Mucosa of stomach (tissue), 1 donor: ENCODE results near the gene ADK.

ENCODE experiments used
- H3K27me3 ChIP-seq: one replicate; pipeline ENCODE4 v1.7.0; 2013; ENCODE audit warnings: mild to moderate bottlenecking, low read length; ENCODE audit not compliant: control insufficient read depth, insufficient read depth
- H3K36me3 ChIP-seq: one replicate; pipeline ENCODE4 v1.7.0; 2013; ENCODE audit warnings: low read length; ENCODE audit not compliant: control insufficient read depth, insufficient read depth
- H3K4me1 ChIP-seq: one replicate; pipeline ENCODE4 v1.7.0; 2013; ENCODE audit warnings: mild to moderate bottlenecking, low read length; ENCODE audit not compliant: control insufficient read depth, insufficient read depth
- H3K4me3 ChIP-seq: one replicate; pipeline ENCODE4 v1.7.0; 2013; ENCODE audit warnings: low read length
- H3K9ac ChIP-seq: one replicate; pipeline ENCODE4 v1.7.0; 2013; ENCODE audit warnings: mild to moderate bottlenecking, low read length, moderate library complexity
- H3K9me3 ChIP-seq: one replicate; pipeline ENCODE4 v1.7.0; 2013; ENCODE audit warnings: mild to moderate bottlenecking, low read length, moderate library complexity; ENCODE audit not compliant: control insufficient read depth
- donor health status: Pancreatic carcinoma.

Gene ADK

DNA sequence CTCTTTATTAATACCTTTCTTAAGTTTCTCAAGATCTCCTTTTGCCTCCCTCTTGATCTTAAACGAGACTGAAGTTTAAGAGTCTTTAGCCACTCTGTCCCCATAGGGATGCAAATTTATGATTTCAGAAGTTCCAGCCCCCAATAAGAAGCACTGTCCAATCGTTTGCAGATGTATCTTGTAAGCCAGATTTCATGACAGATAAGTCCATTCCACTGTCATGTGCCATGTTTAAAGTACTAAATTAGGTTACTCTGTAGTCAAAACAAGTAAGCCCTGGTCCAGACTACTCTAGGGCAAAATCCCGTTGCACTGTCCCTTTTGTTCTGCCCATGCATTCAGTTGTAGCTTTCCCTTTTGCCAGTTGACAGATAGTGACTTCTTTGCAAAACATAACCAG lies 518.2 kb downstream of the ADK start:
- H3K27me3 ChIP-seq = no peaks in the 10 kb centered on the region
- no peak overlapping the region for H3K4me3 ChIP-seq

DNA sequence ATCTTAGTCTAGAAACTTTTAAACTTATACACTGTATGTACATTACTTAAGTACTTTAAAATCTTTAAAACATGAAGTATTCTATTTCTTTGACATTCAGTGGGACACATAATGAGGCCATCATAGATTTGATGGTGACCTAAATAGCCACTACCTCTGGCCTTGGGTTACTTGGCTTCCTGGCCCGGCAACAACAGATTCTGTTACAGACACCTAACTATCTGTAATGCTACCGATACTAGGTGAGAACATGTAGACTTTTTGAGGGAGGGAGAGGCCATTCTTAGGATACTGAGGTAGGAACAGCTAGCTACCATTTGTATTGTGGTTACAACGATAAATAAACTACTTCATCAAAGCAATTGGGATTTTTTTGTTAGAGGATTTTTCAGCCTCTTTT lies 520.7 kb downstream of the ADK start:
- H3K4me3 ChIP-seq = no peak overlapping the region
- H3K27me3 ChIP-seq = no peaks in the 10 kb centered on the region
- H3K9me3 ChIP-seq = no peaks in the 10 kb centered on the region
- H3K4me1 ChIP-seq = no peaks in the 10 kb centered on the region
- H3K36me3 ChIP-seq = no peaks in the 10 kb centered on the region
- H3K9ac ChIP-seq = no peak overlapping the region

More for the DNA sequence above, 518.2 kb downstream of the ADK start:
- H3K9me3 ChIP-seq = no peaks in the 10 kb centered on the region
- no peak overlapping the region for H3K9ac ChIP-seq
- H3K36me3 ChIP-seq = no peaks in the 10 kb centered on the region
- H3K4me1 ChIP-seq = no peaks in the 10 kb centered on the region

DNA sequence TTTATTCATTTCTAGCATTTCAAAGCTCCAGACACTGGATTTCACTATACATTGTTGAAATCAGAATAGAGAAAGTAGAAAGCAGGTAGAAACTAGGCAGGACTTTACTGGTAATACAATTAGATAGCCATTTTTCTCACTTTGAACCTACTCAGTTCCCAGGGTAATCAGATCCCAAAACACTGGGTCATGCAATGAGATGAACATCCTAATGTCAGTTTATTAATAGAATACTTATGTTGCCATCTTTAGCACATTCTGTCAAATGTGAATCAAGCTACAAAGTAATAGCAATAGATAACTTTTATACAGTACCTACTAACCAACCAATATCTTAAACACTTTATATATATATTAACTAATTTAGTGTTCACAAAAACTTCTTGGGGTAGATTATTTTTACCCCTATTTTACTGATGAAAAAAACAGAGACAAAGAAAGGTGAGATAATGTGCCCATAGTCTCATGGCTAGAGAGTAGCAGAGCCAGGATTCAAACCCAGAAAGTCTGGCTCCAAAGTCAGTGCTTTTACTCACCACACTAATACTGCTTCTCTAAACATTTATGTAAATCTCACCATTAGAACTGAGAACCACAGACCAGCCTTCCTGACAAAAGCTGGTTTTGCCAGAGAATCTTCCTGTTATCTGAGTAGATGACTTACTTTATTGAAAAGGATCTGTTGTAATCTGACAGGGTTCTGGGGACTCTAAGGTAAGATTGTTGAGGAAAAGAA lies 521.6 kb downstream of the ADK start:
- Histone ChIP-seq H3K36me3 (no peaks in the 10 kb centered on the region), H3K27me3 (no peaks in the 10 kb centered on the region), H3K4me1 (no peaks in the 10 kb centered on the region), H3K4me3 (no peak overlapping the region), H3K9me3 (no peaks in the 10 kb centered on the region), H3K9ac (no peak overlapping the region)

DNA sequence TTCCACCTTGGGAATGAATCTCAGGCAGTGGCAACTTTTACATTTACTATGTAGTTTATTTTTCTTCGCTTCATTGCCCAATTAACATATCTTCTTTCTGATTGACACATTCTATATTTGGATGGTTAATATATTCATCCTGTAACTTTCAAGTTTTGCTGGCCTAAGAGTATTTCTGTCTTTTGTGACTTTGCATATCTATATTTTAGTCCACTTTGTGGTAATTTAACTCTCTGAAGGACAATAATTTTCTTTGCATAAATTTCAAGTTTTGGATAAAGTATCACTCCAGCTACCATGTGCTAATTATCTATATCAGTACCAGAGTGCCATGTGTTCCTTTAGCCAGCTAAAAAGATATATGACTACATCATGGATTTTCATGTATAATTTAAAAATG lies 523.9 kb downstream of the ADK start:
- Histone ChIP-seq H3K4me3 (no peak overlapping the region), H3K36me3 (no peaks in the 10 kb centered on the region), H3K9me3 (no peaks in the 10 kb centered on the region), H3K4me1 (no peaks in the 10 kb centered on the region), H3K9ac (no peak overlapping the region), H3K27me3 (no peaks in the 10 kb centered on the region)

DNA sequence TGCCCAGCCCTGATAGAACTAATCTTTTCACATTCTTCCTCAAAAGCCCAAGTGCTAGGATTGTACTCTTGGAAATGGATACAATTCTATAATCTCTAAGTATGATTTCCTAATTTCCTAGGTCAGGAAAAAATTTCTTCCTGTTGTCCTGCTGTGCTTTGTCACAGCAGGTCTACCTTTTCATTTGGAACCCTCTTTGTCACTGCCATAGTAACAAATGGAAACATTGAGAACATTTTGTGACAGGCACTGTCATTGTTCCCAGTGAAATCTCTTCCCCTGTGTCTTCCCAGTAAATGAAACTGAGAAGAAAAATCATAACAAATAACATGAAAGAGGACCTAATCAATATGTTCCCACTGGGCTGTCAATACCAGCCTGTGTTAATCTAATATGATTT lies 524.5 kb downstream of the ADK start:
- Histone ChIP-seq H3K9ac (no peak overlapping the region), H3K9me3 (no peaks in the 10 kb centered on the region), H3K27me3 (no peaks in the 10 kb centered on the region), H3K36me3 (no peaks in the 10 kb centered on the region), H3K4me1 (no peaks in the 10 kb centered on the region), H3K4me3 (no peak overlapping the region)

DNA sequence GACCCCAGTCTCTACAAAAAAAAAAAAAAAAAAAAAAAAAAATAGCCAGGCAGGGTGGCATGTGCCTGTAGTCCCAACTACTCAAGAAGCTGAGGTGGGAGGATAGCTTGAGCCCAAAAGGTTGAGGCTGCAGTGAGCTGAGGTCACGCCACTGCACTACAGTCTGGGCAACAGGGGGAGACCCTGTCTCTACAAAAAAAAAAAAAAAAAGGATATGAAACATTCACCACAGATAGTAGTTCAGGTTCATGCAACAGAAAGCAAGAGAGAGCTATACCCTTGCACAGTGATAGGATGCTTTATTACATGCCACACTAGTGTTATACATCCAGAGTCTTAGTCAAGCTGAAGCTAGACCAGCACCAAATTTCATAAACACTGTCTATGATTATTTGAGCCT lies 526.9 kb downstream of the ADK start:
- Histone ChIP-seq H3K9me3 (no peaks in the 10 kb centered on the region), H3K4me3 (no peak overlapping the region), H3K36me3 (no peaks in the 10 kb centered on the region), H3K27me3 (no peaks in the 10 kb centered on the region), H3K4me1 (no peaks in the 10 kb centered on the region), H3K9ac (no peak overlapping the region)

DNA sequence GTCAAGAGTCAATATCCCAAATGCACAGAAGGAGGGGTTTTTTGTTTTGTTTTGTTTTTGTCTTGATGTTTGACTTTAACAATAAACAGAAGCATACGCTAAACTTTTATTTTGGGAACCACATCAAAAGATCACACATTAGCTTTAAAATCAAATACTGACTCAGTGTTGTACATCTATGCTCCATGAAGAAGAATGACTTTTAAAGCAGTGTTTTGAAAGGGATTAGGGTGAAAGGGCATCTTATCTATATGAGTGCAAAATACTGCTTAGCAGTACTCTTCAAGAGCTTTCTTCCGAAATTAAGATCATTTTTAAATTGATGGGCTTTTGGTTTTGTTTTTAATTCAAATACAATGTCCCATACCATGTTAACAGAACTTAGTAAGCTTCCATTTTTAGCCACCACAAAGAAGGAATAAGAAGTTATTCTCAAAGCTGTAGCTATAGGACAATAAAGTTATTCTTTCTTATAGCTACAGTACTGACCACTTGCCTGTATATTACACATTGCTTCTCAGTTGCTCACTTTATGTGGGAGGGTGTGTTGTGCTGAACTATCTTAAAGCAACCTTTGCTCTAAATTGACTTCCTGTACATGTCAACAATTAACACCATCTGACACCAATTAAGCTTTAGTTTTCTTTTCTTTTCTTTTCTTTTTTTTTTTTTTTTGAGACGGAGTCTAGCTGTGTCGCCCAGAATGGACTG lies 531.1 kb downstream of the ADK start:
- Histone ChIP-seq H3K9ac (no peak overlapping the region), H3K4me3 (no peak overlapping the region), H3K9me3 (no peaks in the 10 kb centered on the region), H3K27me3 (no peaks in the 10 kb centered on the region), H3K36me3 (no peaks in the 10 kb centered on the region), H3K4me1 (peaks cover 9% of the 10 kb centered on the region)

DNA sequence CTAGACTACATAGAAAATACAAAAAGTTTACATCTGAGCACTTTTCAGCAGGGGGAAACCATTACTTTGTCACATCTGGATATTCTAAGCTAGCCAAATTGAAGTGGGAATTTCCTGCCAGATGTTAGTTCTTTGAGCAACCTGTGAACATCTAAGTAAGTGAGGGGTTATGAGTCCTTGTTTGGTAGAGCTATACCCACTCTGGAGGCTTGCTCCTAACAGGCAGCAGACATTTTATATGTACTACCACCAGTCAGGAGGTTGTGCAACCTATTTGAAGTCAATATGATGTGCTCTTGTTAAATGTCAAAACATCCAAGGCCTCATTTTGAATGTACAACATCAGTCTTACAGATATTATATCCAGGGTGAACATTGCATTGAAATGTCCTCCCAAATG lies 532.0 kb downstream of the ADK start:
- Histone ChIP-seq H3K4me3 (no peak overlapping the region), H3K9ac (no peak overlapping the region), H3K27me3 (no peaks in the 10 kb centered on the region), H3K9me3 (no peaks in the 10 kb centered on the region), H3K4me1 (peaks cover 9% of the 10 kb centered on the region), H3K36me3 (no peaks in the 10 kb centered on the region)

DNA sequence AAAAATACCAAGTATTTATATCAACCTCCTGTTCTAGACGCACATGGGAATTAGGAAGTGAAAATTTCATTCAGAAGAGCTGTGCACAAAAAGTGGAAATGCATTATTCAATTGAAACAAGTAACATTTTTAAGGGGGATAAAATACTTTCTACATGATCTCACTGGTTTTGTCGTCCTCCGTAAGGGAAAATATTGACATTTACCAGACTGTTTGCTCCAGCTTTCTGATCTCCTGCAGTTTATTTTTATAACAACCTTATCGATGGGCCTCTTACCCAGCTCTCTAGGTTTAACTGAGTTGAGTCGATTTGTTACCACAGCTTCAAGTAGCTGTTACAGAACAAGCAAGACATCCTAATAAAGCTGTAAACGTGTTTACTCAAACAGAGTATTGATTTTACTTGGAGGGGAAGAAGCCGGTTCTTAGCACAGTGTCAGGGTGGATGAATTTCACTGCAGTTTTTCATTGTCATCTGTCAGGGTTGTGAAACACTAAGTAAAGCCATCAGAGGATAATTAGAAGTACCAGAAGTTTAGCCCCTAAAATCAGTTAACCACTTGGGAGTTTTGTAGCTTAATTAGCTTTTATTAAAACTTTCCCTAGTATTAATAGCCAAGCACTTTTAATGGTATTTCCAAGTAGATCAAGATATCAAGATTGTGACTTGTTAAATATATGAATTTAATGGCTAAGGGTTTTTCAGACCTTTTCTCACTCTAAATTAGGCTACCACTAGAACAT lies 532.8 kb downstream of the ADK start:
- Histone ChIP-seq H3K36me3 (no peaks in the 10 kb centered on the region), H3K4me1 (peaks cover 9% of the 10 kb centered on the region), H3K9me3 (no peaks in the 10 kb centered on the region), H3K4me3 (no peak overlapping the region), H3K27me3 (no peaks in the 10 kb centered on the region), H3K9ac (no peak overlapping the region)

DNA sequence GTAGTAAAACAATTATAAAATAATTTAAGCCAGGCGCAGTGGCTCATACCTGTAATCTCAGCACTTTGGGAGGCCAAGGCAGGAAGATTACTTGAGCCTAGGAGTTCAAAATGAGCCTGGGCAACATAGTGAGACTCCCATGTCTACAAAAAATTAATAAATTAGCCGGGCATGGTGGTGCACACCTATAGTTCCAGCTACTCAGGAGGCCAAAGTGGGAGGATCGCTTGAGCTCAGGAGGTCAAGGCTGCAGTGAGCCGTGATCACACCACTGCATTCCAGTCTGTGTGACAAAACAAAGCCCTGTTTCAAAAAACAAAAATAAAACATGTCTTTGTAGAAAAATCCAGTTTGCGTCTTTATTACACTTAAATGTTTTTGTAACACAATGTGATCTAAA lies 533.4 kb downstream of the ADK start:
- Histone ChIP-seq H3K9ac (no peak overlapping the region), H3K36me3 (no peaks in the 10 kb centered on the region), H3K9me3 (no peaks in the 10 kb centered on the region), H3K4me3 (no peak overlapping the region), H3K4me1 (peaks cover 9% of the 10 kb centered on the region), H3K27me3 (no peaks in the 10 kb centered on the region)

DNA sequence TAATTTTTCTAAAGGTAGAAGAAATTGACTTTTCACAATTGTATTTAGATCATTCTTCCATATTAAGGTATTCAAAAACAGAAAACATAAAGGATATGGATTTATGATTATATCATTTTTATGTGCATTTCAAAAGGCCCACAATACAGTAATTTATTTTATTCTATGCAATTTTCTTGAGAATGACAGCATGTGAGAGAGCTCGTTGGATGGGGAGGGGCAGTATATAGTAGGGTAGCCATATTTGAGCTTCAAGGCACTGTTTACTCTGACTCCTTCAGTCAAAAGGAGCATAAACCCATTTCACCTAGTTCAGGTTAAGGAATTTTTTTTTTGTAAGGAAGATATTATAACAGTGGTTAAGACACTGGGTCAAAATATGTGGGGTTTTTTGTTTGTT lies 534.5 kb downstream of the ADK start:
- Histone ChIP-seq H3K4me3 (no peak overlapping the region), H3K4me1 (peaks cover 9% of the 10 kb centered on the region), H3K9me3 (no peaks in the 10 kb centered on the region), H3K27me3 (no peaks in the 10 kb centered on the region), H3K9ac (no peak overlapping the region), H3K36me3 (no peaks in the 10 kb centered on the region)

DNA sequence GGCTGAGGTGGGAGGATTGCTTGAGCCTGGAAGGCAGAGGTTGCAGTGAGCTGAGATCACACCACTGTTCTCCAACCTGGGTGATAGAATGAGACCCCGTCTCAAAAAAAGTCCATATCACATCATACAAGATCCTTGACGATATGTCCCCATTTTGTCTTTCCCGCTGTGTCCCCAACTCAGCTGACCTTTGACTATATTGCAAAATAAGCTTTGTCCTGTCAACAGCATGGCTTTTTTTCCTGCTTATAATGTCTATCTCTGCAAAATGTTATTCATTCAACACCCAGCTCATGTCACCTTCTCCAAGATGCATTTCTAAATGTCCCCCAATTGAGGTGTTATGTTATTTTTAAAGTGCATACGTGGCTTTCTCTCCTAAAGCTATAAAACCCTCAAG lies 539.4 kb downstream of the ADK start:
- H3K4me1 ChIP-seq = no peaks in the 10 kb centered on the region
- no peak overlapping the region for H3K4me3 ChIP-seq
- no peaks in the 10 kb centered on the region for H3K36me3 ChIP-seq
- no peaks in the 10 kb centered on the region for H3K27me3 ChIP-seq
- no peak overlapping the region for H3K9ac ChIP-seq
- no peaks in the 10 kb centered on the region for H3K9me3 ChIP-seq
